ENCODE measurements around the gene ZNF484. TPM values are rescaled to one million over a fixed set of nuclear protein-coding genes. Genes with fewer than 3 reads are reported as not detected.
"Not testable (repeated sequence)": the region's sequence is repeated elsewhere in the genome, so short reads cannot be mapped to it uniquely, and the experiment has no call there.

ZNF484 gene
- total RNA-seq, 1 donor from 2014 or later = 13.1 TPM

DNA sequence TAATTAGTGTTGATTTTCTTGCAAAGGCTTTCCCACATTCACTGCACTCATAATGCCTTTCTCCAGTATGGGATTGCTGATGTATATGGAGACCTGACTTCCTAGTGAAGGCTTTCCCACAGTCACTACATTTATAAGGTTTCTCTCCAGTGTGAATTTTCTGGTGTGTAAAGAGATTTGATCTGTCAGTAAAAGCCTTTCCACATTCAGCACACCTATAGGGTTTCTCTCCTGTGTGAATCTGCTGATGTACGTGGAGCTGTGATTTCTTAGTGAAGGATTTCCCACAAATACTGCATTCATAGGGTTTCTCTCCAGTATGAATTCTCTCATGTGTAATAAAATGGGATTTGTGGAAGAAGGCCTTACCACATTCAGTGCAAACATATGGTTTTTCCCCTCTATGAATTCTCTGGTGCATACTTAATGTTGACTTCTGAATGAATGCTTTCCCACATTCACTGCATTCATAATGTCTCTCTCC is 31.1 kb downstream of the ZNF484 start:
- DNase-seq (ENCODE audit: low read depth, low spot score) = no peak
- no peak overlapping the region for H3K27ac Mint-ChIP-seq (ENCODE audit: unreplicated experiment)
- no peaks in the 10 kb centered on the region for H3K27me3 Mint-ChIP-seq (ENCODE audit: low read depth)
- H3K4me3 Mint-ChIP-seq = no peak overlapping the region
- H3K9me3 Mint-ChIP-seq = peaks cover 31% of the 10 kb centered on the region
- H3K4me1 Mint-ChIP-seq = no peaks in the 10 kb centered on the region
- TF ChIP-seq, protein P1, sequence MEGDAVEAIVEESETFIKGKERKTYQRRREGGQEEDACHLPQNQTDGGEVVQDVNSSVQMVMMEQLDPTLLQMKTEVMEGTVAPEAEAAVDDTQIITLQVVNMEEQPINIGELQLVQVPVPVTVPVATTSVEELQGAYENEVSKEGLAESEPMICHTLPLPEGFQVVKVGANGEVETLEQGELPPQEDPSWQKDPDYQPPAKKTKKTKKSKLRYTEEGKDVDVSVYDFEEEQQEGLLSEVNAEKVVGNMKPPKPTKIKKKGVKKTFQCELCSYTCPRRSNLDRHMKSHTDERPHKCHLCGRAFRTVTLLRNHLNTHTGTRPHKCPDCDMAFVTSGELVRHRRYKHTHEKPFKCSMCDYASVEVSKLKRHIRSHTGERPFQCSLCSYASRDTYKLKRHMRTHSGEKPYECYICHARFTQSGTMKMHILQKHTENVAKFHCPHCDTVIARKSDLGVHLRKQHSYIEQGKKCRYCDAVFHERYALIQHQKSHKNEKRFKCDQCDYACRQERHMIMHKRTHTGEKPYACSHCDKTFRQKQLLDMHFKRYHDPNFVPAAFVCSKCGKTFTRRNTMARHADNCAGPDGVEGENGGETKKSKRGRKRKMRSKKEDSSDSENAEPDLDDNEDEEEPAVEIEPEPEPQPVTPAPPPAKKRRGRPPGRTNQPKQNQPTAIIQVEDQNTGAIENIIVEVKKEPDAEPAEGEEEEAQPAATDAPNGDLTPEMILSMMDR (conservative IDR thresholded peaks at IDR 0.05) = no peak
- peaks cover 81% of the 10 kb centered on the region for H3K36me3 Mint-ChIP-seq (ENCODE audit: low read depth)

- not testable (repeated sequence) for H3K4me3 Mint-ChIP-seq; H3K4me1 Mint-ChIP-seq; H3K27me3 Mint-ChIP-seq (ENCODE audit: low read depth); DNase-seq (ENCODE audit: low read depth, low spot score); H3K27ac Mint-ChIP-seq (ENCODE audit: unreplicated experiment)
- H3K9me3 Mint-ChIP-seq = peaks cover 30% of the 10 kb centered on the region
- peaks cover 50% of the 10 kb centered on the region for H3K36me3 Mint-ChIP-seq (ENCODE audit: low read depth)
These were observed 39.4 kb downstream of the ZNF484 start for GRCh38 chr9:92838411-92838810.

GRCh38 chr9:92837191-92837590 is 40.6 kb downstream of the ZNF484 start:
- DNase-seq (ENCODE audit: low read depth, low spot score) = no peak
- H3K27me3 Mint-ChIP-seq (ENCODE audit: low read depth) = peaks cover 3% of the 10 kb centered on the region
- H3K4me1 Mint-ChIP-seq = no peaks in the 10 kb centered on the region
- H3K4me3 Mint-ChIP-seq = no peak overlapping the region
- TF ChIP-seq, protein P1 (conservative IDR thresholded peaks at IDR 0.05) = no peak
- H3K36me3 Mint-ChIP-seq (ENCODE audit: low read depth) = peaks cover 52% of the 10 kb centered on the region
- peaks cover 33% of the 10 kb centered on the region for H3K9me3 Mint-ChIP-seq
- no peak overlapping the region for H3K27ac Mint-ChIP-seq (ENCODE audit: unreplicated experiment)

- TF ChIP-seq, protein P1 (conservative IDR thresholded peaks at IDR 0.05) = no peak
- Mint-ChIP-seq H3K27ac (ENCODE audit: unreplicated experiment) (no peak overlapping the region), H3K4me1 (no peaks in the 10 kb centered on the region), H3K4me3 (no peak overlapping the region), H3K9me3 (peaks cover 16% of the 10 kb centered on the region), H3K27me3 (ENCODE audit: low read depth) (peaks cover 25% of the 10 kb centered on the region), H3K36me3 (ENCODE audit: low read depth) (peaks cover 20% of the 10 kb centered on the region)
- no peak for DNase-seq (ENCODE audit: low read depth, low spot score)
These were observed 48.4 kb downstream of the ZNF484 start for GRCh38 chr9:92829420-92829819.

GRCh38 chr9:92825065-92825464 is 52.8 kb downstream of the ZNF484 start:
- H3K27me3 Mint-ChIP-seq (ENCODE audit: low read depth) = peaks cover 27% of the 10 kb centered on the region
- not testable (repeated sequence) for H3K9me3 Mint-ChIP-seq; DNase-seq (ENCODE audit: low read depth, low spot score); H3K27ac Mint-ChIP-seq (ENCODE audit: unreplicated experiment); H3K36me3 Mint-ChIP-seq (ENCODE audit: low read depth); H3K4me3 Mint-ChIP-seq; H3K4me1 Mint-ChIP-seq

DNA sequence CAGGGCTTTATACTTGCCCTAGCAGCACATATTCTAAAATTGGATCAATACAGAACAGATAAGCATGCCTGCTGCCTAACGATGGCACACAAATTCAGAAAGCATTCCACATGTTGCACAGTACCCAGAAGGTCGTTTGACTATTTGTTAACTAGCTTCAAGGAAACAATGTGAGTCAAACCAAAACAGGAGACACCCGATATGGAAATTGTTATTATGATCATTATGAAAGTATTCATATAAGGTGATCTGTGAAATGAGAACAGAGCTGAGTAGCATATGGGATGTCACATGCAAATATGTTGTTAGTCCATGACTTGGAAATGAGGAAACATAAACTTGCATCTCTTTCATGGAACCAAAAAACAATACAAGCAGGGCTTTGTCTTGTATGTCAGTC is 56.9 kb downstream of the ZNF484 start:
- no peak overlapping the region for H3K27ac Mint-ChIP-seq (ENCODE audit: unreplicated experiment)
- H3K27me3 Mint-ChIP-seq (ENCODE audit: low read depth) = peaks cover 41% of the 10 kb centered on the region
- no peak for DNase-seq (ENCODE audit: low read depth, low spot score)
- no peak overlapping the region for H3K4me3 Mint-ChIP-seq
- no peaks in the 10 kb centered on the region for H3K9me3 Mint-ChIP-seq
- TF ChIP-seq, protein P1 (conservative IDR thresholded peaks at IDR 0.05) = no peak
- no peaks in the 10 kb centered on the region for H3K36me3 Mint-ChIP-seq (ENCODE audit: low read depth)
- peaks cover 7% of the 10 kb centered on the region for H3K4me1 Mint-ChIP-seq

- H3K27ac Mint-ChIP-seq (ENCODE audit: unreplicated experiment); DNase-seq (ENCODE audit: low read depth, low spot score); H3K9me3 Mint-ChIP-seq; H3K4me3 Mint-ChIP-seq; H3K36me3 Mint-ChIP-seq (ENCODE audit: low read depth); H3K4me1 Mint-ChIP-seq: not testable (repeated sequence)
- peaks cover 45% of the 10 kb centered on the region for H3K27me3 Mint-ChIP-seq (ENCODE audit: low read depth)
These were observed 57.9 kb downstream of the ZNF484 start for GRCh38 chr9:92819898-92820297.

DNA sequence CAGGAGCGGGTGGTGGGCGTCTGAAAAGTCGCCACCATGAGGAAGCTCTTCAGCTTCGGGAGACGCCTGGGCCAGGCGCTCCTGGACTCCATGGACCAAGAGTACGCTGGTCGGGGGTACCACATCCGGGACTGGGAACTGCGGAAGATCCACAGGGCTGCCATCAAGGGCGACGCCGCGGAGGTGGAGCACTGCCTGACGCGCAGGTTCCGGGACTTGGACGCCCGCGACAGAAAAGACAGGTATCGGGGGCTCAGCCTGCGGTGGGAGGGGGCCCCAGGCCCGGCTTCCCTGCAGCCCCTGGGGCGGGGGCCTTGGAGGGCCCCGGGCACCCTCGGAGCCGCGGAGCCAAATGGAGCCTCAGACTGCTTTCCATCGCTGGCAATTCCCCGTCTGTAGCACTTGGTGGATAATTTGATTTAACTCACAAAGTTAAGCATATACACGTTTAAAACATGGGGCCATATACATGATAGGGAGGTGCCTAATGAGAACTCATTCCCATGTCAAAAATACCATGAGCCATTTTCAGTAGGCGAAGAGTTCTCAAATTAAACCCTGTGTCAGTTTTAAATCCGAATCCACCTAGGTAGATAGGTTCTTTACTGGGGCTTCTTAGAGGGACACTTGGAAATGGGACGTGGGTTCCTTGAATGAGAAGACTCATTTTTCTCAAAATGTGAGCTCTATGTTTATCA is 68.1 kb downstream of the ZNF484 start:
- not testable (repeated sequence) for DNase-seq (ENCODE audit: low read depth, low spot score); H3K36me3 Mint-ChIP-seq (ENCODE audit: low read depth); H3K4me1 Mint-ChIP-seq; H3K27ac Mint-ChIP-seq (ENCODE audit: unreplicated experiment); H3K9me3 Mint-ChIP-seq
- peak overlapping the region; percentile 84 for H3K4me3 Mint-ChIP-seq
- peaks cover 88% of the 10 kb centered on the region for H3K27me3 Mint-ChIP-seq (ENCODE audit: low read depth)

All from neural crest cell (in vitro differentiated cells).